T-helper 17 cell (primary cell): ENCODE results near the gene SLC9A8. TPM values are rescaled to one million over a fixed set of nuclear protein-coding genes. Genes with fewer than 3 reads are reported as not detected.
A peak's percentile ranks its signal among the peaks of the same experiment; 100 is the strongest.
"Not testable (repeated sequence)": the region's sequence is repeated elsewhere in the genome, so short reads cannot be mapped to it uniquely, and the experiment has no call there.

Source experiments
- ATAC-seq: fragments of 150-1000 bp; cut with Tn5 transposase; 2 replicates; pipeline ENCODE4 v1.10.0; 2021; ENCODE audit warnings: mild to moderate bottlenecking, moderate library complexity
- DNase-seq, 3 donors: peaks; one replicate each; pipeline versions ENCODE4 v3.0.0 to v3.0.0-alpha.2; 2020 to 2021
- H3K9me3 ChIP-seq: one replicate; pipeline ENCODE4 v1.7.0; 2013; ENCODE audit warnings: low read length, mild to moderate bottlenecking; ENCODE audit not compliant: control insufficient read depth, poor library complexity, severe bottlenecking
- H3K27ac Mint-ChIP-seq: one replicate; pipeline ENCODE4 v1.8.0; 2022; ENCODE audit warnings: mild to moderate bottlenecking, moderate library complexity, mixed read lengths
- H3K27me3 Mint-ChIP-seq: one replicate; pipeline ENCODE4 v1.8.0; 2022; ENCODE audit warnings: mixed read lengths
- H3K36me3 Mint-ChIP-seq: one replicate; pipeline ENCODE4 v1.8.0; 2022; ENCODE audit warnings: low read depth, mixed read lengths
- H3K4me1 Mint-ChIP-seq: one replicate; pipeline ENCODE4 v1.8.0; 2022; ENCODE audit warnings: mild to moderate bottlenecking, mixed read lengths
- H3K4me3 Mint-ChIP-seq: one replicate; pipeline ENCODE4 v1.8.0; 2022; ENCODE audit warnings: mild to moderate bottlenecking, moderate library complexity, mixed read lengths
- total RNA-seq, 4 donors: library from RNA in 2 of 4; stranded (reverse) in 2 of 4; gene quantifications; one replicate each; pipeline ENCODE4 v1.2.3 and lab custom pipeline; 2022 to 2026

Gene SLC9A8
- total RNA-seq, 2 donors from 2014 or later, result 42.4 to 44.8 TPM

DNA sequence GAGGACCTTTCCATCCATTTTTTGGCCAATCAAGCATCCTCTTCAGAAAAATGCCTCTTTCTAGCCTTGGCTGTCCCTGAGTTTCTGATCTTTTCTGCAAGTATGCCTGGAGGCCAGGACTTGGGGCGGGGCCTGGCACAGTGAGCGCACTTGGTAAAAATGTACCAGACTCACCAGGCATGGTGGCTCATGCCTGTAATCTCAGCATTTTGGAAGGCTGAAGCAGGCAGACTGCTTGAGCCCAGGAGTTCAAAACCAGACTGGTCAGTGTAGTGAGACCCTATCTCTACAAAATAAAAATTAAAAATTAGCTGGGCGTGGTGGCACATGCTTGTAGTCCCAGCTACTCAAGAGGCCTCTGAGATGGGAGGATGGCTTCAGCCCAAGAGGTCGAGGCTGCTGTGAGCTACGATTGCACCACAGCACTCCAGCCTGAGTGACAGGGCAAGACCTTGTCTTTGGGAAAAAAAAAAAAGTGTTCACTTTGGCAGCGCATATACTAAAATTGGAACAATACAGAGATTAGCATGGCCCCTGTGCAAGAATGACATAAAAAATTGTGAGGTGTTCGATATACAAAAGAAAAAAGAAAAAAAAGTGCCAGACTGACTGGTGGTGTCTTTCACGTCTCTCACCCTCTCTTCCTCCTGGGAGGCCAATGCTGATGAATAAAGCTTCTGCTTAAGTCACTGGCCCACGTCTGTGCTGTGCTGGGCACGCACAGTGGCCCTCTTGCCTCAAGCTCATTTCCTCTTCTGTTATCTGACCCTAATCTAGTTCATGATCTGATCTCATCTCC is 18.1 kb upstream of the SLC9A8 start:
- H3K9me3 ChIP-seq, result no peaks in the 10 kb centered on the region
- Mint-ChIP-seq H3K4me1 (peaks cover 16% of the 10 kb centered on the region), H3K27ac (peak overlapping the region; percentile 41), H3K27me3 (peaks cover 21% of the 10 kb centered on the region), H3K4me3 (no peak overlapping the region), H3K36me3 (peaks cover 4% of the 10 kb centered on the region)
- ATAC-seq (peak; percentile 81), DNase-seq (no peak)

DNA sequence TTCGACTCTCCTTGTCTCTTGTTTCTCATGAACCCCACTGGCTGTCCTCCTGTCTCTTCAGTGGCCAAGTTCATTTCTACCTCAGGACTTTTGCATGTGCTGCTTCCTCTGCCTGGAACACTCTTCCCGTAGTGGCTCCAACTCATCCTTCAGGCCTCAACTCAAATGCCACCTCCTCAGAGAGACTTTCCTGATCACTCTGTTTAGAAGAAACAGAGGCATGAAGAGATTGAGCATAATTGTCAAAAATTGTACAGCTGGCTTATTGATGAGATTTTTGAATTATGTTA is 17.5 kb upstream of the SLC9A8 start:
- peaks cover 16% of the 10 kb centered on the region for H3K27me3 Mint-ChIP-seq

GRCh38 chr20:49796600-49797343 is 15.9 kb upstream of the SLC9A8 start:
- no peaks in the 10 kb centered on the region for H3K9me3 ChIP-seq
- Mint-ChIP-seq H3K27me3 (peaks cover 14% of the 10 kb centered on the region), H3K36me3 (peaks cover 4% of the 10 kb centered on the region), H3K27ac (no peak overlapping the region), H3K4me3 (no peak overlapping the region), H3K4me1 (peaks cover 16% of the 10 kb centered on the region)
- no peak for DNase-seq
- ATAC-seq, result no peak

More for the DNA sequence above, 17.5 kb upstream of the SLC9A8 start:
- peak overlapping the region; percentile 41 for H3K27ac Mint-ChIP-seq
- H3K4me1 Mint-ChIP-seq, result peaks cover 14% of the 10 kb centered on the region
- DNase-seq (no peak), ATAC-seq (no peak)
- H3K36me3 Mint-ChIP-seq, result peaks cover 4% of the 10 kb centered on the region
- H3K9me3 ChIP-seq, result no peaks in the 10 kb centered on the region
- H3K4me3 Mint-ChIP-seq, result no peak overlapping the region

GRCh38 chr20:49797344-49797615 is 15.3 kb upstream of the SLC9A8 start:
- DNase-seq, result no peak
- H3K4me3 Mint-ChIP-seq, result no peak overlapping the region
- H3K27ac Mint-ChIP-seq, result no peak overlapping the region
- H3K36me3 Mint-ChIP-seq, result peaks cover 4% of the 10 kb centered on the region
- no peaks in the 10 kb centered on the region for H3K9me3 ChIP-seq
- no peak for ATAC-seq
- peaks cover 15% of the 10 kb centered on the region for H3K4me1 Mint-ChIP-seq
- H3K27me3 Mint-ChIP-seq, result peaks cover 14% of the 10 kb centered on the region

- peaks cover 4% of the 10 kb centered on the region for H3K36me3 Mint-ChIP-seq
Observed at GRCh38 chr20:49798718-49799117, 13.9 kb upstream of the SLC9A8 start.

GRCh38 chr20:49799698-49800097 is 12.9 kb upstream of the SLC9A8 start:
- peaks cover 11% of the 10 kb centered on the region for H3K27me3 Mint-ChIP-seq
- H3K4me3 Mint-ChIP-seq, result no peak overlapping the region
- H3K36me3 Mint-ChIP-seq, result peaks cover 4% of the 10 kb centered on the region
- no peaks in the 10 kb centered on the region for H3K9me3 ChIP-seq
- H3K27ac Mint-ChIP-seq, result no peak overlapping the region
- peaks cover 18% of the 10 kb centered on the region for H3K4me1 Mint-ChIP-seq
- DNase-seq, result no peak
- no peak for ATAC-seq

More at GRCh38 chr20:49798718-49799117, 13.9 kb upstream of the SLC9A8 start:
- H3K27me3 Mint-ChIP-seq, result peaks cover 14% of the 10 kb centered on the region
- ATAC-seq (no peak), DNase-seq (no peak)
- peaks cover 20% of the 10 kb centered on the region for H3K4me1 Mint-ChIP-seq
- H3K4me3 Mint-ChIP-seq, result no peak overlapping the region
- H3K9me3 ChIP-seq, result no peaks in the 10 kb centered on the region
- no peak overlapping the region for H3K27ac Mint-ChIP-seq

- no peak for ATAC-seq
- Mint-ChIP-seq H3K36me3 (no peaks in the 10 kb centered on the region), H3K27me3 (peaks cover 3% of the 10 kb centered on the region), H3K4me1 (peaks cover 13% of the 10 kb centered on the region), H3K27ac (no peak overlapping the region), H3K4me3 (no peak overlapping the region)
- H3K9me3 ChIP-seq, result no peaks in the 10 kb centered on the region
- DNase-seq, result no peak
Observed at GRCh38 chr20:49803418-49803817, 9.2 kb upstream of the SLC9A8 start.

DNA sequence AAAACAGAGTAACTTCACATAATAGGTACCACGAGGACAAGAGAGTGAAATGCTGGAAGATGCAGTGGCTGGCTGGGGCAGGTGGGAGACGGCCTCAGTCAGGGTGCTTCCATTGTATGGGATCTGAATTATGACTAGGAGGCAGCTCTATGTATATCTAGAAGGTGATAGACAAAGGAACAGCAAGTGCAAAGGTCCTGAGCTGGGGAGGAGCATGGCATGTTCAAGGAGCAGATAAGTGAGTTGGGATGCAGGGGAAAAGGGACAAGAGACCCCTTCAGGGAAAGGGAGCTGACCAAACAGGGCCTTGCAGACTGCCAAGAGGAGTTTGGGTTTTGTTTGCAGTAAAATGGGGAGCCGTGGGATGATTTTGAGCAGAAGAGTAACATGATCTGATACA is 8.3 kb upstream of the SLC9A8 start:
- DNase-seq (no peak), ATAC-seq (no peak)
- Mint-ChIP-seq H3K4me1 (peaks cover 11% of the 10 kb centered on the region), H3K4me3 (peak overlapping the region; percentile 4), H3K27ac (peak overlapping the region; percentile 41), H3K27me3 (no peaks in the 10 kb centered on the region), H3K36me3 (no peaks in the 10 kb centered on the region)
- H3K9me3 ChIP-seq, result no peaks in the 10 kb centered on the region

DNA sequence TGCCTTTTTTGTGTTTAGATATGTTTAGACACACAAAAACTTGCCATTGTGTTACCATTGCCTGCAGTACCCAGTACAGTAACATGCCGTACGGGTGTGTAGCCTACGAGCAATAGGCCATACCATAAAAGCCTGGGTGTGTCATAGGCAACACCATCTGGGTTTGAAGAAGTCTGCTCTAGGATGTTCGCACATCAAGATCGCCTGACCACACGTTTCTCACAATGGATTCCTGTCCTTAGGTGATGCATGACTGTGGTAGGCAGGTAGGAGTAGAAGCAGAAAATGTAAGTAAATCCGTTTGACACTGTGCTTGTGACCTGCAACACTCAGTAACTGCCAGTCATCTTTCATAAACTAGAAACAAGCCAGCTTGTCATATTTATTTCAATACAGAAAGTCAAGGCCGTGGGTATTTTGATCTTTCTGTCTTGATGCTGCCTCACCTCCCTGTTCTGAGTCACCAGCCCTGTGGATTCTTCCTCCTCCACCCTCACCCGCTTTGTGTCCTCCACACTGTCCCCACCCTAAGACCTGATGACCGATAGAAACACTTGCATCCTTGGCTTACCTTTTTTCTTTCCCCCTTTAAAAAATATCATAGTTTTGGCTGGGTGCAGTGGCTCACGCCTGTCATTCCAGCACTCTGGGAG is 7.3 kb upstream of the SLC9A8 start:
- not testable (repeated sequence) for H3K4me3 Mint-ChIP-seq, H3K27me3 Mint-ChIP-seq, H3K4me1 Mint-ChIP-seq, H3K9me3 ChIP-seq, H3K36me3 Mint-ChIP-seq, DNase-seq
- peak overlapping the region; percentile 41 for H3K27ac Mint-ChIP-seq
- peak; percentile 39 for ATAC-seq

- Mint-ChIP-seq H3K36me3 (no peaks in the 10 kb centered on the region), H3K27ac (no peak overlapping the region), H3K27me3 (no peaks in the 10 kb centered on the region), H3K4me3 (no peak overlapping the region), H3K4me1 (peaks cover 10% of the 10 kb centered on the region)
- no peaks in the 10 kb centered on the region for H3K9me3 ChIP-seq
- DNase-seq, result no peak
- ATAC-seq, result no peak
Observed at GRCh38 chr20:49808753-49809152, 3.9 kb upstream of the SLC9A8 start.

DNA sequence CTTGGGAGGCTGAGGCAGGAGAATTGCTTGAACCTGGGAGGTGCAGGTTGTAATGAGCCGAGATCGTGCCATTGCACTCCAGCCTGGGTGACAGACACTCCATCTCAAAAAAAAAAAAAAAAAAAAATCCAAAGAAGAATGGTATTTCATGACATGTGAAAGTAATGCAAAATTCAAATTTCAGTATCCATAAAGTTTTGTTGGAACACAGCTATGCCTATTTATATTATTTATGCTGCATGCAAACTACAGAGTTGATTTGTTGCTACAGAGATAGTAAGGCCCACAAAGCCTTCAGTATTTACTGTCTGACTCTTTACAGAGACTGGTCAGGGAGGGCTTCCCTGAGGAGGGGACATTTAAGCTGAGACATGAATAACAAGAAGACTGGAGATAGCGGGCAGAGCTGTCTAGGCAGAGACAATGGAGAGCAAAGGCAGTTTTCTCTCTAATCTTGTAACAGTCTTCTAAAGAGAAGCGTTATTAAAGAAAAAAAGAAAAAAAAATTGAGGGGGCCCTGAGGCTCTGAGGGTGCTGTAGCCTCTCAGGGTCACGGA is 2.7 kb upstream of the SLC9A8 start:
- Mint-ChIP-seq H3K27me3 (no peaks in the 10 kb centered on the region), H3K4me1 (peaks cover 19% of the 10 kb centered on the region), H3K4me3 (no peak overlapping the region), H3K27ac (peak overlapping the region; percentile 96), H3K36me3 (no peaks in the 10 kb centered on the region)
- DNase-seq (no peak), ATAC-seq (no peak)
- no peaks in the 10 kb centered on the region for H3K9me3 ChIP-seq

DNA sequence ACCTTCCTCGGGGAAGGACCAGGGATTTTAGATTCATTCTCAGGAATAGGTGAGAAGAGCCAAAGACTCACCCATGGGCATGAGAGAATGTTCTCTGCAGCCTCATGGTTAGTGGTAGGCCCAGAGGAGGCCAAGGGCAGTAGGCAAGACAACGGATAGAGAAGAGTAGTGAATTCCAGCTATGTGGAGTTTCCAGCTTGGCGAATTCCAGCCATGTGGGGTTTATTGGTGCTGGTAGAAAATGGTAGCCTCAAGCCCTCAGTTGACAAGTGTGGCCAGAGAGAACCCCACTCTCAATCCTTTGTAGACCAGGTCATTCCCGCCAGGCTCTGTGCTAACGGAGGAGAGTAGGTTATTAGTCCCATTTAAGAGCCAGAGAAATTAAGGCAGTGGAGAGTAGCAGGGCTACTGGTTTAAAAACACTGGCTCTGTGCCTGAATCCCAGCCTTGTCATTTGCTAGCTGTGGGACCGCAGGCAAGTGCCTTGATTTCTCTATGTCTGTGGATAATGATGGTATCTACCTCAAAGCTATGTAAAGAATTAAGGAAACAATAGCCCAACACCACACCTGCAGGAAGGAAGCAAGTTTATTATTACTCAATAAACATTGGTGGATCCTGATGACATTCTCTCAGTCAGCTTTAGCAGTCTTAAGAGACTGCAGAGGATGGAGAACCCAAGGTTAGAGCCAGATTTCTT is 2.0 kb upstream of the SLC9A8 start:
- DNase-seq, result no peak
- H3K36me3 Mint-ChIP-seq, result peaks cover 2% of the 10 kb centered on the region
- peak overlapping the region; percentile 96 for H3K27ac Mint-ChIP-seq
- H3K9me3 ChIP-seq, result no peaks in the 10 kb centered on the region
- no peak overlapping the region for H3K4me3 Mint-ChIP-seq
- H3K4me1 Mint-ChIP-seq, result peaks cover 22% of the 10 kb centered on the region
- H3K27me3 Mint-ChIP-seq, result no peaks in the 10 kb centered on the region
- no peak for ATAC-seq
